ENCODE data around the gene VASH1. TPM values are rescaled to one million over a fixed set of nuclear protein-coding genes. Genes with fewer than 3 reads are reported as not detected.

The VASH1 gene
- total and polyA plus RNA-seq, 2 of the 13 experiments (the other 11 are each of a cell fraction or from before 2014, with no cell fraction given), result 0.11 to 0.24 TPM

DNA sequence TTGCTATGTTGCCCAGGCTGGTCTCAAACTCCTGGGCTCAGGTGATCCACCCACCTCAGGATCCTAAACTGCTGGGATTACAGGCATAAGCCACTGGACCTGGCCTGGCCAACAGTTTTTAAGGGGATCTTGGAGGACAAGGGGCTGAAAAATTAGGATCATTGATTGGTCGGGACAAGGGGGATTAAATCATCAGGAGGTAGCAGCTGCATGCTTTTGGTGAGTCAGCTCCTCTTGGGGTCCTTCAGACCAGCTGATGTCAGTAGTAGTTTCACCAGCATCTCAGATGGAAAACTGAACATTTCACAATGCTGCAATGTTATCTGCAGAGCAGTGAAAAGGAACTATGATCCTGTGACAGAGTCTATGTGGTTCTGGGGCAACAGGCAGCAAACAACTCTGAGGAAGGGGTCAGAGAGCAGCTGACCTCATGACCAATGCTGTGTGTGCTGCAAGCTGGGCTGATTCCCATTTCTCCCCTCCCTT lies 71.3 kb downstream of the VASH1 start (continued):
- TF ChIP-seq ZNF574 (CRISPR knock-in tag; IDR thresholded peaks at IDR 0.05) (peak; percentile 68; the same call in 1 of the 2 replicates), SUZ12 (IDR thresholded peaks at IDR 0.05; ENCODE audit: low read depth, low read length) (no peak), SMC3 (IDR thresholded peaks at IDR 0.05; ENCODE audit: low read length) (no peak), TSC22D2 (CRISPR knock-in tag; IDR thresholded peaks at IDR 0.05; ENCODE audit: borderline replicate concordance) (0 out of 2 replicates have a peak, but pooled peaks have one; percentile 44), ZNF589 (CRISPR knock-in tag; conservative IDR thresholded peaks at IDR 0.05) (no peak), KLF6 (CRISPR knock-in tag; IDR thresholded peaks at IDR 0.05) (no peak), MXI1 (IDR thresholded peaks at IDR 0.05; ENCODE audit: borderline replicate concordance, low read depth, low read length) (0 out of 3 replicates have a peak, but pooled peaks have one; percentile 6), ZNF841 (CRISPR knock-in tag; IDR thresholded peaks at IDR 0.05; ENCODE audit: borderline replicate concordance) (no peak), DPF2 (CRISPR knock-in tag; IDR thresholded peaks at IDR 0.05; ENCODE audit: borderline replicate concordance, low read depth) (peak; percentile 83; the same call in 1 of the 2 replicates), ZNF605 (CRISPR knock-in tag; IDR thresholded peaks at IDR 0.05) (peak; percentile 35; the same call in 1 of the 2 replicates), MTA3 (CRISPR knock-in tag; IDR thresholded peaks at IDR 0.05) (no peak), ZNF503 (CRISPR knock-in tag; IDR thresholded peaks at IDR 0.05) (peak; percentile 52; the same call in 1 of the 2 replicates), CAMTA2 (CRISPR knock-in tag; IDR thresholded peaks at IDR 0.05; ENCODE audit: borderline replicate concordance) (no peak), CBX2 (IDR thresholded peaks at IDR 0.05; ENCODE audit: low read depth, low read length) (no peak), CBX2 (CRISPR knock-in tag; IDR thresholded peaks at IDR 0.05; ENCODE audit: low read depth) (no peak), ZNF251 (CRISPR knock-in tag; IDR thresholded peaks at IDR 0.05) (no peak), ZNF772 (CRISPR knock-in tag; IDR thresholded peaks at IDR 0.05) (no peak)
- TF ChIP-seq, protein P1, sequence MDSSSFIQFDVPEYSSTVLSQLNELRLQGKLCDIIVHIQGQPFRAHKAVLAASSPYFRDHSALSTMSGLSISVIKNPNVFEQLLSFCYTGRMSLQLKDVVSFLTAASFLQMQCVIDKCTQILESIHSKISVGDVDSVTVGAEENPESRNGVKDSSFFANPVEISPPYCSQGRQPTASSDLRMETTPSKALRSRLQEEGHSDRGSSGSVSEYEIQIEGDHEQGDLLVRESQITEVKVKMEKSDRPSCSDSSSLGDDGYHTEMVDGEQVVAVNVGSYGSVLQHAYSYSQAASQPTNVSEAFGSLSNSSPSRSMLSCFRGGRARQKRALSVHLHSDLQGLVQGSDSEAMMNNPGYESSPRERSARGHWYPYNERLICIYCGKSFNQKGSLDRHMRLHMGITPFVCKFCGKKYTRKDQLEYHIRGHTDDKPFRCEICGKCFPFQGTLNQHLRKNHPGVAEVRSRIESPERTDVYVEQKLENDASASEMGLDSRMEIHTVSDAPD (CRISPR knock-in tag; IDR thresholded peaks at IDR 0.05), result no peak
- TF ChIP-seq, protein P2, sequence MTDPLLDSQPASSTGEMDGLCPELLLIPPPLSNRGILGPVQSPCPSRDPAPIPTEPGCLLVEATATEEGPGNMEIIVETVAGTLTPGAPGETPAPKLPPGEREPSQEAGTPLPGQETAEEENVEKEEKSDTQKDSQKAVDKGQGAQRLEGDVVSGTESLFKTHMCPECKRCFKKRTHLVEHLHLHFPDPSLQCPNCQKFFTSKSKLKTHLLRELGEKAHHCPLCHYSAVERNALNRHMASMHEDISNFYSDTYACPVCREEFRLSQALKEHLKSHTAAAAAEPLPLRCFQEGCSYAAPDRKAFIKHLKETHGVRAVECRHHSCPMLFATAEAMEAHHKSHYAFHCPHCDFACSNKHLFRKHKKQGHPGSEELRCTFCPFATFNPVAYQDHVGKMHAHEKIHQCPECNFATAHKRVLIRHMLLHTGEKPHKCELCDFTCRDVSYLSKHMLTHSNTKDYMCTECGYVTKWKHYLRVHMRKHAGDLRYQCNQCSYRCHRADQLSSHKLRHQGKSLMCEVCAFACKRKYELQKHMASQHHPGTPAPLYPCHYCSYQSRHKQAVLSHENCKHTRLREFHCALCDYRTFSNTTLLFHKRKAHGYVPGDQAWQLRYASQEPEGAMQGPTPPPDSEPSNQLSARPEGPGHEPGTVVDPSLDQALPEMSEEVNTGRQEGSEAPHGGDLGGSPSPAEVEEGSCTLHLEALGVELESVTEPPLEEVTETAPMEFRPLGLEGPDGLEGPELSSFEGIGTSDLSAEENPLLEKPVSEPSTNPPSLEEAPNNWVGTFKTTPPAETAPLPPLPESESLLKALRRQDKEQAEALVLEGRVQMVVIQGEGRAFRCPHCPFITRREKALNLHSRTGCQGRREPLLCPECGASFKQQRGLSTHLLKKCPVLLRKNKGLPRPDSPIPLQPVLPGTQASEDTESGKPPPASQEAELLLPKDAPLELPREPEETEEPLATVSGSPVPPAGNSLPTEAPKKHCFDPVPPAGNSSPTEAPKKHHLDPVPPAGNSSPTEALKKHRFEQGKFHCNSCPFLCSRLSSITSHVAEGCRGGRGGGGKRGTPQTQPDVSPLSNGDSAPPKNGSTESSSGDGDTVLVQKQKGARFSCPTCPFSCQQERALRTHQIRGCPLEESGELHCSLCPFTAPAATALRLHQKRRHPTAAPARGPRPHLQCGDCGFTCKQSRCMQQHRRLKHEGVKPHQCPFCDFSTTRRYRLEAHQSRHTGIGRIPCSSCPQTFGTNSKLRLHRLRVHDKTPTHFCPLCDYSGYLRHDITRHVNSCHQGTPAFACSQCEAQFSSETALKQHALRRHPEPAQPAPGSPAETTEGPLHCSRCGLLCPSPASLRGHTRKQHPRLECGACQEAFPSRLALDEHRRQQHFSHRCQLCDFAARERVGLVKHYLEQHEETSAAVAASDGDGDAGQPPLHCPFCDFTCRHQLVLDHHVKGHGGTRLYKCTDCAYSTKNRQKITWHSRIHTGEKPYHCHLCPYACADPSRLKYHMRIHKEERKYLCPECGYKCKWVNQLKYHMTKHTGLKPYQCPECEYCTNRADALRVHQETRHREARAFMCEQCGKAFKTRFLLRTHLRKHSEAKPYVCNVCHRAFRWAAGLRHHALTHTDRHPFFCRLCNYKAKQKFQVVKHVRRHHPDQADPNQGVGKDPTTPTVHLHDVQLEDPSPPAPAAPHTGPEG (CRISPR knock-in tag; IDR thresholded peaks at IDR 0.05), result no peak
